Stimulated activated CD4-positive, alpha-beta T cell treated with anti-CD3 and anti-CD28 coated beads, Interleukin-2, amount 100 ng/mL, for 4 hours (primary cell): Measurements from ENCODE around the gene DPF3.
A peak's percentile ranks its signal among the peaks of the same experiment; 100 is the strongest.

ENCODE experiments used
- DNase-seq: peaks from one replicate; pipeline ENCODE4 v3.0.0-alpha.2; 2020; ENCODE audit warnings: low read depth

DPF3 gene

GRCh38 chr14:72839753-72840607 is 53.9 kb downstream of the DPF3 start:
- no peak for DNase-seq

- no peak for DNase-seq
Observed at GRCh38 chr14:72839351-72839750, 54.5 kb downstream of the DPF3 start.

GRCh38 chr14:72836085-72836484 is 57.8 kb downstream of the DPF3 start:
- no peak for DNase-seq

- DNase-seq, result no peak
Observed at GRCh38 chr14:72833174-72833573, 60.7 kb downstream of the DPF3 start.

GRCh38 chr14:72830786-72831594 is 62.9 kb downstream of the DPF3 start:
- no peak for DNase-seq

GRCh38 chr14:72830356-72830755 is 63.5 kb downstream of the DPF3 start:
- no peak for DNase-seq

GRCh38 chr14:72828604-72829003 is 65.3 kb downstream of the DPF3 start:
- no peak for DNase-seq

- no peak for DNase-seq
Observed at GRCh38 chr14:72826039-72826438, 67.9 kb downstream of the DPF3 start.

- DNase-seq, result no peak
Observed at GRCh38 chr14:72825486-72825885, 68.4 kb downstream of the DPF3 start.

- no peak for DNase-seq
Observed at GRCh38 chr14:72824051-72824450, 69.8 kb downstream of the DPF3 start.

- no peak for DNase-seq
Observed at GRCh38 chr14:72822946-72823611, 70.8 kb downstream of the DPF3 start.

- no peak for DNase-seq
Observed at GRCh38 chr14:72818998-72819397, 74.9 kb downstream of the DPF3 start.

GRCh38 chr14:72816287-72816686 is 77.6 kb downstream of the DPF3 start:
- DNase-seq, result no peak

GRCh38 chr14:72815430-72815829 is 78.5 kb downstream of the DPF3 start:
- no peak for DNase-seq

- no peak for DNase-seq
Observed at GRCh38 chr14:72812292-72812851, 81.5 kb downstream of the DPF3 start.

GRCh38 chr14:72810201-72810600 is 83.7 kb downstream of the DPF3 start:
- peak; percentile 51 for DNase-seq

GRCh38 chr14:72809063-72809462 is 84.8 kb downstream of the DPF3 start:
- DNase-seq, result no peak

GRCh38 chr14:72808564-72808963 is 85.3 kb downstream of the DPF3 start:
- DNase-seq, result no peak

GRCh38 chr14:72802588-72802946 is 91.3 kb downstream of the DPF3 start:
- no peak for DNase-seq

GRCh38 chr14:72801836-72802587 is 91.9 kb downstream of the DPF3 start:
- no peak for DNase-seq

GRCh38 chr14:72801381-72801812 is 92.5 kb downstream of the DPF3 start:
- no peak for DNase-seq
